ENCODE results near the gene PRSS48.
"Not testable (repeated sequence)": the region's sequence is repeated elsewhere in the genome, so short reads cannot be mapped to it uniquely, and the experiment has no call there.

Gene PRSS48

GRCh38 chr4:151276787-151277562 is at the start of gene PRSS48:
TSS of gene PRSS48 (plus strand) at chr4:151277161. CDS start at chr4:151277173, 12 bp downstream.
- no peak for DNase-seq (ENCODE audit: low spot score)

- DNase-seq (ENCODE audit: low spot score) = no peak
Measured at GRCh38 chr4:151227172-151227571, 49.8 kb upstream of the PRSS48 start.

- peak; percentile 72 for DNase-seq (ENCODE audit: low spot score)
Measured at GRCh38 chr4:151227731-151228130, 49.2 kb upstream of the PRSS48 start.

GRCh38 chr4:151228189-151229119 is 48.5 kb upstream of the PRSS48 start:
- no peak for DNase-seq (ENCODE audit: low spot score)

- no peak for DNase-seq (ENCODE audit: low spot score)
Measured at GRCh38 chr4:151231915-151232595, 44.9 kb upstream of the PRSS48 start.

GRCh38 chr4:151233600-151233999 is 43.4 kb upstream of the PRSS48 start:
- DNase-seq (ENCODE audit: low spot score) = no peak

- not testable (repeated sequence) for DNase-seq (ENCODE audit: low spot score)
Measured at GRCh38 chr4:151235373-151235772, 41.6 kb upstream of the PRSS48 start.

- DNase-seq (ENCODE audit: low spot score) = no peak
Measured at GRCh38 chr4:151236036-151236435, 40.9 kb upstream of the PRSS48 start.

- no peak for DNase-seq (ENCODE audit: low spot score)
Measured at GRCh38 chr4:151238477-151238876, 38.5 kb upstream of the PRSS48 start.

- DNase-seq (ENCODE audit: low spot score) = no peak
Measured at GRCh38 chr4:151239608-151240007, 37.4 kb upstream of the PRSS48 start.

- DNase-seq (ENCODE audit: low spot score) = no peak
Measured at GRCh38 chr4:151242305-151242704, 34.7 kb upstream of the PRSS48 start.

GRCh38 chr4:151246742-151247141 is 30.2 kb upstream of the PRSS48 start:
- DNase-seq (ENCODE audit: low spot score) = no peak

GRCh38 chr4:151247395-151247794 is 29.6 kb upstream of the PRSS48 start:
- DNase-seq (ENCODE audit: low spot score) = no peak

GRCh38 chr4:151248519-151248918 is 28.4 kb upstream of the PRSS48 start:
- DNase-seq (ENCODE audit: low spot score) = no peak

- DNase-seq (ENCODE audit: low spot score) = no peak
Measured at GRCh38 chr4:151250706-151251105, 26.3 kb upstream of the PRSS48 start.

GRCh38 chr4:151251603-151252304 is 25.2 kb upstream of the PRSS48 start:
- no peak for DNase-seq (ENCODE audit: low spot score)

GRCh38 chr4:151255226-151255625 is 21.7 kb upstream of the PRSS48 start:
- DNase-seq (ENCODE audit: low spot score) = not testable (repeated sequence)

- DNase-seq (ENCODE audit: low spot score) = not testable (repeated sequence)
Measured at GRCh38 chr4:151255680-151256079, 21.3 kb upstream of the PRSS48 start.

- DNase-seq (ENCODE audit: low spot score) = no peak
Measured at GRCh38 chr4:151256134-151256533, 20.8 kb upstream of the PRSS48 start.

- DNase-seq (ENCODE audit: low spot score) = no peak
Measured at GRCh38 chr4:151257704-151258103, 19.3 kb upstream of the PRSS48 start.

GRCh38 chr4:151259752-151260151 is 17.2 kb upstream of the PRSS48 start:
- no peak for DNase-seq (ENCODE audit: low spot score)

- DNase-seq (ENCODE audit: low spot score) = no peak
Measured at GRCh38 chr4:151260526-151260925, 16.4 kb upstream of the PRSS48 start.
